ENCODE results near the gene MICAL2. TPM values are rescaled to one million over a fixed set of nuclear protein-coding genes. Genes with fewer than 3 reads are reported as not detected.
A peak's percentile ranks its signal among the peaks of the same experiment; 100 is the strongest.

The MICAL2 gene
- total RNA-seq, 1 donor from 2014 or later = 20.8 TPM

DNA sequence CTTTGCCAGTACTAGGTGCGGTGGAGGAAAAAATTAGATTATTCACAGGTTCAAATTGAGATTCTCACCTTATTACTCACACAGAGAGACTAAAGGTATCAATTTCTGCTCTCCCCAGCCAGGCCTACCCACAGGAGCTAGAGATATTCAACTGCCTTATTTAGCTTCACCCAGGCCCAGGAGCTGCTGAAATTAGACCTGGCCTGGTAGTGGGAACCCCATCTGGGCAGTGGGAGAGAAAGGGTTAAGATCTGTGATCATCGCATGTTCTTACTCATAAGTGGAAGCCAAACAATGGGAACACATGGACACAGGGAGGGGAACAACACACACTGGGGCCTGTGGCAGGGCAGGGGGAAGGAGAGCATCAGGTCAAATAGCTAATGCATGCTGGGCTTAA is 20.9 kb upstream of the MICAL2 start:
- Mint-ChIP-seq H3K9me3 (ENCODE audit: unreplicated experiment) (no peaks in the 10 kb centered on the region), H3K4me3 (ENCODE audit: unreplicated experiment) (no peak overlapping the region), H3K36me3 (ENCODE audit: unreplicated experiment) (no peaks in the 10 kb centered on the region), H3K27ac (ENCODE audit: unreplicated experiment) (peak overlapping the region; percentile 73), H3K27me3 (ENCODE audit: unreplicated experiment) (no peaks in the 10 kb centered on the region), H3K4me1 (ENCODE audit: unreplicated experiment) (peaks cover 76% of the 10 kb centered on the region)
- no peak for DNase-seq (ENCODE audit: extremely low spot score, unreplicated experiment)
- TF ChIP-seq, protein P1, sequence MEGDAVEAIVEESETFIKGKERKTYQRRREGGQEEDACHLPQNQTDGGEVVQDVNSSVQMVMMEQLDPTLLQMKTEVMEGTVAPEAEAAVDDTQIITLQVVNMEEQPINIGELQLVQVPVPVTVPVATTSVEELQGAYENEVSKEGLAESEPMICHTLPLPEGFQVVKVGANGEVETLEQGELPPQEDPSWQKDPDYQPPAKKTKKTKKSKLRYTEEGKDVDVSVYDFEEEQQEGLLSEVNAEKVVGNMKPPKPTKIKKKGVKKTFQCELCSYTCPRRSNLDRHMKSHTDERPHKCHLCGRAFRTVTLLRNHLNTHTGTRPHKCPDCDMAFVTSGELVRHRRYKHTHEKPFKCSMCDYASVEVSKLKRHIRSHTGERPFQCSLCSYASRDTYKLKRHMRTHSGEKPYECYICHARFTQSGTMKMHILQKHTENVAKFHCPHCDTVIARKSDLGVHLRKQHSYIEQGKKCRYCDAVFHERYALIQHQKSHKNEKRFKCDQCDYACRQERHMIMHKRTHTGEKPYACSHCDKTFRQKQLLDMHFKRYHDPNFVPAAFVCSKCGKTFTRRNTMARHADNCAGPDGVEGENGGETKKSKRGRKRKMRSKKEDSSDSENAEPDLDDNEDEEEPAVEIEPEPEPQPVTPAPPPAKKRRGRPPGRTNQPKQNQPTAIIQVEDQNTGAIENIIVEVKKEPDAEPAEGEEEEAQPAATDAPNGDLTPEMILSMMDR (IDR thresholded peaks at IDR 0.05) = no peak

DNA sequence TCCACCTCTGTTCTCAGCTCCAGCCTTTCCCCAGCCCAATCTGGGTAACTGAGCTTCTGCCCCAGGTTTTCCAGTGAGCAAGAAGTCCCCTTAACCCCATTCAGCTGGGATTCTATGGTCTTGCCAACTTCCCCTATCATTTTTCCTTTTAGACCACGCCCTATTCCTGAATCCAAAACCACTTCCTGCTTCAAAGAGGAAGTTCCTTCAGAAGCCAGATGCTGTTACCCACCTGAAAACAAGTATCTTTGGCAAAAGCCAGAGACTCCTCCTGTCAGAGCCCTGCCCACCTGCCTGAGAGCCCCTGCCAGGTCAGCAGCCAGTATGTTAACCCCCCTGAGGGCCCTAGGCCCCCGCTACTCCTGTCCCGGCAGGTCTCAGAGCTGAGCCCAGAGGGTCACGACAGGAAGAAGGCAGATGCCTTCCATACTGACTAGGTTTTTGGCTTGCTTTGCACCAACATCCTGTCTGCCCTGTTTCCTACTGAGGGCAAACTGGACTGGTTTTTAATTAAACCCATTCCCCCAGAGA is 20.3 kb upstream of the MICAL2 start:
- Mint-ChIP-seq H3K4me1 (ENCODE audit: unreplicated experiment) (peaks cover 74% of the 10 kb centered on the region), H3K9me3 (ENCODE audit: unreplicated experiment) (no peaks in the 10 kb centered on the region), H3K27ac (ENCODE audit: unreplicated experiment) (peak overlapping the region; percentile 84), H3K27me3 (ENCODE audit: unreplicated experiment) (no peaks in the 10 kb centered on the region), H3K36me3 (ENCODE audit: unreplicated experiment) (no peaks in the 10 kb centered on the region), H3K4me3 (ENCODE audit: unreplicated experiment) (no peak overlapping the region)
- TF ChIP-seq, protein P1 (IDR thresholded peaks at IDR 0.05) = no peak
- no peak for DNase-seq (ENCODE audit: extremely low spot score, unreplicated experiment)

DNA sequence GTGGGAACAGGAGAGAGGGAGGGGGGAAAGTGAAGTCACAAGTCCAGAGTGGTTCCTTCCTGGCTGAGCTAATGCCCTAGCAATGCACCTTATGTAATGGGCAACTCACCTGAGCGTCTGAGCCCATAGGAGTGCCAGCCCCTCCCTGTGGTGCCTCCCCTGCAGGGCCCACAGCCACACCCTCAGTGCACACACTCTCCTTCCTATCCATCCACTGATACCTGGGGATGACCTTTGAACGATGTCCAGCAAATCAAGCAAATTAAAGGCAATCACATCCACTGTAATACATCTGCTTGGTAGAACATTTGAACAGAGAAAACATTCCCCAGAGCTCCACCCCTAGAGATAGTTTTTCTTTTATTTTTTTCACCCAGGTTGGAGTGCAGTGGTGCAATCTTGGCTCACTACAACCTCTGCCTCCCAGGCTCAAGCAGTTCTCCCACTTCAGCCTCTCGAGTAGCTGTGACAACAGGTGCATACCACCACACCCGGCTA is 19.6 kb upstream of the MICAL2 start:
- H3K36me3 Mint-ChIP-seq (ENCODE audit: unreplicated experiment) = no peaks in the 10 kb centered on the region
- H3K4me3 Mint-ChIP-seq (ENCODE audit: unreplicated experiment) = no peak overlapping the region
- TF ChIP-seq, protein P1 (IDR thresholded peaks at IDR 0.05) = no peak
- peak overlapping the region; percentile 19 for H3K27ac Mint-ChIP-seq (ENCODE audit: unreplicated experiment)
- no peak for DNase-seq (ENCODE audit: extremely low spot score, unreplicated experiment)
- H3K27me3 Mint-ChIP-seq (ENCODE audit: unreplicated experiment) = no peaks in the 10 kb centered on the region
- no peaks in the 10 kb centered on the region for H3K9me3 Mint-ChIP-seq (ENCODE audit: unreplicated experiment)
- peaks cover 67% of the 10 kb centered on the region for H3K4me1 Mint-ChIP-seq (ENCODE audit: unreplicated experiment)

DNA sequence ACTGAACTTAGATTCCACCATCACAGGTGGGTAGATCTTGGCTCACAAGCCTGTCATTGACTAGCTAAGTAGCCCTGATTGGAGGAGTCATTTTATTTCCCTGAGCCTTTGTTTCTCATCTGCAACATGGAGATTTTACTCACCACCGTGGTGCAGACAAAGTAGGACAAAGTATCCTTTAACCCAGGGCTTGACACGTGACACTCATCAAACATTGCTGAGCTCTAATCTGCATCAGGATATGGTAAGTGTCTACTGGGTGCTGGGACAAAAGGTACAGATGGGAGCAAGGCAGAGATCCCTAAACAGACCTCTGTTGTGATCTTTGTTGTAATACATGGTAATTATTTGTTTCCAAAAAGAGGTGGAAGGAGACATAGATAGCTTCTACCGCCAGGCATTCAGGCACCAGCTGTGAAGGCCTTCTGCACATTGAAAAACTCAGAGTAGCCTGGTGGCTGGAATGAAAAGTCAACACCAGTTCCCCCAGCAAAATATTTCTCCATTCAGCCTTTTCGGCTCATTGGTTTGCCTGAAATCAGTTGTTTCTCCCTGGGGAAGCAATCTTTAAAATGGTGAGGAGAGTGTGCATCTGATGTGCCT is 18.3 kb upstream of the MICAL2 start:
- Mint-ChIP-seq H3K27me3 (ENCODE audit: unreplicated experiment) (no peaks in the 10 kb centered on the region), H3K36me3 (ENCODE audit: unreplicated experiment) (no peaks in the 10 kb centered on the region), H3K4me3 (ENCODE audit: unreplicated experiment) (no peak overlapping the region), H3K27ac (ENCODE audit: unreplicated experiment) (peak overlapping the region; percentile 83), H3K4me1 (ENCODE audit: unreplicated experiment) (peaks cover 55% of the 10 kb centered on the region), H3K9me3 (ENCODE audit: unreplicated experiment) (no peaks in the 10 kb centered on the region)
- no peak for DNase-seq (ENCODE audit: extremely low spot score, unreplicated experiment)
- TF ChIP-seq, protein P1 (IDR thresholded peaks at IDR 0.05) = peak; percentile 46

DNA sequence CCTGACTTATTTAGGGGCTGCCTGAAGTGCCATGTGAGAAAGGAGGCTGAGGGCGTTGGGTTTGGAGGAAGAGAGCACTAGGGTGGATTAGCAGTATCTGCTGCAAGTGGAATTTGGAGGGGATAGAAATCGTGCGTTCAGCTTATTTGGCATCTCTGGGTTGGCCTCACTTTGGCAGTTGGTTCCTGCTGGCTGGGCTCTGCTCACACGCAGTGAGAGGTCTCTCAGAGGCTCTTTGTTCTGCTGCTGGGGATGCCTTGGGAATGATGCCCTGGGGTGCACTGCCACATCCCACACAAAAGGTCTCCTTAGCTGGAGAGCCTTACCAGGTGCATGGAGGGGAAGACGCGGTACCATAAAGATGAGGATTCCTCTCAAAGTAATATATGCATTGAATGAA is 17.7 kb upstream of the MICAL2 start:
- Mint-ChIP-seq H3K4me1 (ENCODE audit: unreplicated experiment) (peaks cover 48% of the 10 kb centered on the region), H3K4me3 (ENCODE audit: unreplicated experiment) (no peak overlapping the region), H3K9me3 (ENCODE audit: unreplicated experiment) (no peaks in the 10 kb centered on the region), H3K36me3 (ENCODE audit: unreplicated experiment) (no peaks in the 10 kb centered on the region), H3K27me3 (ENCODE audit: unreplicated experiment) (no peaks in the 10 kb centered on the region), H3K27ac (ENCODE audit: unreplicated experiment) (peak overlapping the region; percentile 83)
- DNase-seq (ENCODE audit: extremely low spot score, unreplicated experiment) = no peak
- TF ChIP-seq, protein P1 (IDR thresholded peaks at IDR 0.05) = no peak

Measured in osteocyte (in vitro differentiated cells).